ENCODE data around the gene MAD2L1BP.

DNA sequence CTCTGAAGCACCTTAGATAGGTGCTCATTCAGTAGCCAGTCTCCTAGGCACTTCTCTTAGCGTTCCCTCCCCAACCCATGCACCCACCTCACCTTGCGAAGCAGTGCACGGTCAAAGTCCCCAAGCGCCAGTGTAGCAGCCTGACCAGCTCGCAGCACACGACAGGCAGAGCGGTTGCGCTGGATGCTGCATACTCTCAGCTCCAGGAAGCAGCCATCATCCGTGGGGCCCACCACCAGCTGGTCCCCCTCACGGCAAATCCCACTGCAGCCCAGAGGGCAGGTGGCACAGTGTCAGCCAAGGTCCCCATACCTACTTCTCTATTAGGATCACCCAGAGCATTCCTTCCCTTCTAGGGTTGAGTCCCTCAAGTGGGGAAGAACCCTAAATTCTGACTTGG is 13.1 kb upstream of the MAD2L1BP start:
- TF ChIP-seq, protein P1, sequence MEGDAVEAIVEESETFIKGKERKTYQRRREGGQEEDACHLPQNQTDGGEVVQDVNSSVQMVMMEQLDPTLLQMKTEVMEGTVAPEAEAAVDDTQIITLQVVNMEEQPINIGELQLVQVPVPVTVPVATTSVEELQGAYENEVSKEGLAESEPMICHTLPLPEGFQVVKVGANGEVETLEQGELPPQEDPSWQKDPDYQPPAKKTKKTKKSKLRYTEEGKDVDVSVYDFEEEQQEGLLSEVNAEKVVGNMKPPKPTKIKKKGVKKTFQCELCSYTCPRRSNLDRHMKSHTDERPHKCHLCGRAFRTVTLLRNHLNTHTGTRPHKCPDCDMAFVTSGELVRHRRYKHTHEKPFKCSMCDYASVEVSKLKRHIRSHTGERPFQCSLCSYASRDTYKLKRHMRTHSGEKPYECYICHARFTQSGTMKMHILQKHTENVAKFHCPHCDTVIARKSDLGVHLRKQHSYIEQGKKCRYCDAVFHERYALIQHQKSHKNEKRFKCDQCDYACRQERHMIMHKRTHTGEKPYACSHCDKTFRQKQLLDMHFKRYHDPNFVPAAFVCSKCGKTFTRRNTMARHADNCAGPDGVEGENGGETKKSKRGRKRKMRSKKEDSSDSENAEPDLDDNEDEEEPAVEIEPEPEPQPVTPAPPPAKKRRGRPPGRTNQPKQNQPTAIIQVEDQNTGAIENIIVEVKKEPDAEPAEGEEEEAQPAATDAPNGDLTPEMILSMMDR (conservative IDR thresholded peaks at IDR 0.05; ENCODE audit: low read length): no peak
- no peak for TF ChIP-seq EZH2phosphoT487 (IDR thresholded peaks at IDR 0.05; ENCODE audit: borderline replicate concordance, low read depth, low read length)

All from OCI-LY7 (cell line).